K562 (cell line): ENCODE data around the gene SERHL2. TPM values are rescaled to one million over a fixed set of nuclear protein-coding genes. Genes with fewer than 3 reads are reported as not detected.

Source experiments
- GATAD2B ChIP-seq: fragments of 450-650 bp; IDR thresholded peaks from 2 replicates; pipeline ENCODE4 v1.6.1; 2017; ENCODE audit warnings: mild to moderate bottlenecking, borderline replicate concordance
- NR2C1 ChIP-seq, 2 experiments: fragments of 450-650 bp; IDR thresholded peaks; 2 replicates each; pipeline ENCODE4 v1.6.1; 2017; ENCODE audit warnings: mild to moderate bottlenecking in 2 of 2, antibody characterized with exemption in 1 of 2, inconsistent platforms in 1 of 2, missing compliant biosample characterization in 1 of 2, missing genetic modification characterization in 1 of 2
- RB1 ChIP-seq: fragments of 450-650 bp; IDR thresholded peaks from 2 replicates; pipeline ENCODE4 v1.6.1; 2017; ENCODE audit warnings: low read depth, mild to moderate bottlenecking
- polyA plus RNA-seq, 8 experiments: library from polyadenylated mRNA; depleted of rRNA in 4 of 8; stranded (reverse) in 5 of 8; unstranded in 3 of 8; fragments of >200 nt; fragmentation: Nextera tagmentation in 2 of 8; fragmentation: Illumina TruSeq in 1 of 8; extraction: Ambion mirVana in 2 of 8; extraction: Trizol in 1 of 8; gene quantifications; 2 replicates each; pipeline versions ENCODE4 v1.2.1 to v1.2.3, GENCODE V29; 2011 to 2014; ENCODE audit warnings: inconsistent platforms in 1 of 8, missing spikeins in 1 of 8
- total RNA-seq, 7 experiments: library from RNA; depleted of rRNA in 6 of 7; stranded (reverse); fragments of >200 nt in 6 of 7; fragmentation: Illumina TruSeq in 2 of 7; extraction: Trizol in 2 of 7; gene quantifications; 2 replicates each; pipeline versions ENCODE4 v1.2.1 to v1.2.3, GENCODE V29; 2011 to 2021; ENCODE audit warnings: low replicate concordance in 1 of 7
- TF ChIP-seq, protein P1 (sequence below): fragments of 450-650 bp; formaldehyde crosslinking; IDR thresholded peaks from 2 replicates; pipeline ENCODE4 v1.4.0; 2022; ENCODE audit warnings: missing genetic modification characterization
- TF ChIP-seq, protein P2 (sequence below): sonication (generic); formaldehyde crosslinking; IDR thresholded peaks from 2 replicates; pipeline ENCODE4 v1.9.0; 2022; ENCODE audit warnings: mild to moderate bottlenecking, missing genetic modification reagents
- TF ChIP-seq, protein P3 (sequence below): fragments of 200-800 bp; sonication (Bioruptor generic); IDR thresholded peaks from 2 replicates; pipeline ENCODE4 v1.6.1; 2017; ENCODE audit warnings: missing genetic modification characterization, missing compliant biosample characterization

The SERHL2 gene
- total and polyA plus RNA-seq, 9 of the 15 experiments (the other 6 are each of a cell fraction or from before 2014, with no cell fraction given) = 19.9 to 62.6 (median 25.2) TPM

DNA sequence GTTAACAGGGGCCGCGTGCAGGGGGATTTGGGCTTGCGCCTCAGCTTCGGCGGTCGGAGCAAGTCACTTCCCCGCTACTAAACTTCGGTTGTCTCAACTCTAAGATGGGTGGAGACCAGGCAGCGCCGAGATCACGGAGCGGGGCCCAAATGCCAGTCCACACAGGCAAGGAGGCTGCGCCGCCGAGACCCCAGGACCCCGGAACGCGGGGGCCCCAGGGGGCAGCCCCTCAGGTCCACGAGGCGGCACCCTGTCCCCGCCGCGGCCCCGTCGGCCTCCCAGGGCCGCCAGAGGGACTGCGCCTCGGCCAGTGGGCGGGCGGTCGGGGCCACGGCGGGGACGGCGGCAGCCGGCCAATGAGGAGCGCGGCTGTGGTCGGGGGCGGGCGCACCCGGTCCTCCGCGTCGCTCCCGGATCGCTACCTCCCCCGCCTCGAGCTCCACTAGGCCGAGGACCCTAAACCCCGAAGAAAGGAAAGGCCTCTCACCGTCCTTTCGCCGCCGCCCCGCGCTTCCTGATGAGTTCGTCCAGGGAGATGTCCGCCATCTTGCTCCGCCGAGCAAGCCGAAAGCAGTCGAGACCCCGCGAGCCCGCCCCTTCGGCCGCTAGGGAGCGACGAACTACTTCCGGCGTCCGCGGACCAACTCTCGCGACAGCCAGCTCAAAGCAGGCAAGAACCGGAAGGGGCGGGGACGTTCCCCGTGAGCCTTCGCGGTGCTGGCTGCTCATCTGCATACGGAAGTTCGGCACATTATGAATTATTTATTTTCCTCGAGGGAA lies 60.7 kb downstream of the SERHL2 start, which contains the start of gene POLDIP3 (continued):
- TF ChIP-seq, protein P1, sequence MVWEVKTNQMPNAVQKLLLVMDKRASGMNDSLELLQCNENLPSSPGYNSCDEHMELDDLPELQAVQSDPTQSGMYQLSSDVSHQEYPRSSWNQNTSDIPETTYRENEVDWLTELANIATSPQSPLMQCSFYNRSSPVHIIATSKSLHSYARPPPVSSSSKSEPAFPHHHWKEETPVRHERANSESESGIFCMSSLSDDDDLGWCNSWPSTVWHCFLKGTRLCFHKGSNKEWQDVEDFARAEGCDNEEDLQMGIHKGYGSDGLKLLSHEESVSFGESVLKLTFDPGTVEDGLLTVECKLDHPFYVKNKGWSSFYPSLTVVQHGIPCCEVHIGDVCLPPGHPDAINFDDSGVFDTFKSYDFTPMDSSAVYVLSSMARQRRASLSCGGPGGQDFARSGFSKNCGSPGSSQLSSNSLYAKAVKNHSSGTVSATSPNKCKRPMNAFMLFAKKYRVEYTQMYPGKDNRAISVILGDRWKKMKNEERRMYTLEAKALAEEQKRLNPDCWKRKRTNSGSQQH (CRISPR knock-in tag) = no peak
- TF ChIP-seq NR2C1 (IDR thresholded peaks at IDR 0.05) (peak; percentile 87), NR2C1 (tag; IDR thresholded peaks at IDR 0.05) (peak; percentile 92), GATAD2B (0 out of 2 replicates have a peak, but pooled peaks have one; percentile 49), RB1 (0 out of 2 replicates have a peak, but pooled peaks have one; percentile 61)
- TF ChIP-seq, protein P2, sequence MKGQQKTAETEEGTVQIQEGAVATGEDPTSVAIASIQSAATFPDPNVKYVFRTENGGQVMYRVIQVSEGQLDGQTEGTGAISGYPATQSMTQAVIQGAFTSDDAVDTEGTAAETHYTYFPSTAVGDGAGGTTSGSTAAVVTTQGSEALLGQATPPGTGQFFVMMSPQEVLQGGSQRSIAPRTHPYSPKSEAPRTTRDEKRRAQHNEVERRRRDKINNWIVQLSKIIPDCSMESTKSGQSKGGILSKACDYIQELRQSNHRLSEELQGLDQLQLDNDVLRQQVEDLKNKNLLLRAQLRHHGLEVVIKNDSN = no peak
- TF ChIP-seq, protein P3, sequence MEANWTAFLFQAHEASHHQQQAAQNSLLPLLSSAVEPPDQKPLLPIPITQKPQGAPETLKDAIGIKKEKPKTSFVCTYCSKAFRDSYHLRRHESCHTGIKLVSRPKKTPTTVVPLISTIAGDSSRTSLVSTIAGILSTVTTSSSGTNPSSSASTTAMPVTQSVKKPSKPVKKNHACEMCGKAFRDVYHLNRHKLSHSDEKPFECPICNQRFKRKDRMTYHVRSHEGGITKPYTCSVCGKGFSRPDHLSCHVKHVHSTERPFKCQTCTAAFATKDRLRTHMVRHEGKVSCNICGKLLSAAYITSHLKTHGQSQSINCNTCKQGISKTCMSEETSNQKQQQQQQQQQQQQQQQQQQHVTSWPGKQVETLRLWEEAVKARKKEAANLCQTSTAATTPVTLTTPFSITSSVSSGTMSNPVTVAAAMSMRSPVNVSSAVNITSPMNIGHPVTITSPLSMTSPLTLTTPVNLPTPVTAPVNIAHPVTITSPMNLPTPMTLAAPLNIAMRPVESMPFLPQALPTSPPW (CRISPR knock-in tag) = peak; percentile 81
